Non-pigmented ciliary epithelial cell (primary cell): ENCODE data around the gene SREBF1.

ENCODE experiments used
- DNase-seq: peaks from one replicate; pipeline ENCODE4 v3.0.0-alpha.2; 2010; ENCODE audit warnings: low read depth

The SREBF1 gene

DNA sequence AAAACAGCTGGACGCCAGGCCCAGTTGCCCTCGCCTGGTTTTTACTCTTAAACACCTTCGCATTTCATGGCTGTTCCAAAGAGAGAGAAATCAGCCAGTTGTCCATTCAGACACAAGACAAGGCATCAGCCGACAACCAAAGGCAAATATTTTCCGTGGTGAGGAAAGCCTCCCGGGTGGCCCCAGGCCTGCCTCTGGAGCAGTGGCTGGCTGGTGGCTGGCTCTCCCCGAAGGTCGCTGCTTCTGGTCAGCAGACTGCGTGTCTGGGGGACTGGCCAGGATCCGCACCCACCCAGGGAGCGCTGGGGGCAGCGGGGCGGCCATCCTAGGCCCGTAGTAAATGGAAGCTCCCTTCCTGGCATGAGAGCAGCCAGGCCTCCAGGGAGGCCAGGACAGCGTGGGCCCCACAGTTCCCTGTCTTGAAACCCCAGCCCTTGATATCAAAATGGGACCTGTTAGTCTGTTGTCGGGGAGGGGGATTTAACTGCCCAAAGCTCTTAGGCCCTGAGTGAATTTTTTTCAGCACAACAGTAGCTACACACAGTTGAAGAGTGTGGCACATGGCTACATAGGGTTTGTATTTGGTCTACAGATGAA is 57.7 kb downstream of the SREBF1 start:
- DNase-seq = no peak

DNA sequence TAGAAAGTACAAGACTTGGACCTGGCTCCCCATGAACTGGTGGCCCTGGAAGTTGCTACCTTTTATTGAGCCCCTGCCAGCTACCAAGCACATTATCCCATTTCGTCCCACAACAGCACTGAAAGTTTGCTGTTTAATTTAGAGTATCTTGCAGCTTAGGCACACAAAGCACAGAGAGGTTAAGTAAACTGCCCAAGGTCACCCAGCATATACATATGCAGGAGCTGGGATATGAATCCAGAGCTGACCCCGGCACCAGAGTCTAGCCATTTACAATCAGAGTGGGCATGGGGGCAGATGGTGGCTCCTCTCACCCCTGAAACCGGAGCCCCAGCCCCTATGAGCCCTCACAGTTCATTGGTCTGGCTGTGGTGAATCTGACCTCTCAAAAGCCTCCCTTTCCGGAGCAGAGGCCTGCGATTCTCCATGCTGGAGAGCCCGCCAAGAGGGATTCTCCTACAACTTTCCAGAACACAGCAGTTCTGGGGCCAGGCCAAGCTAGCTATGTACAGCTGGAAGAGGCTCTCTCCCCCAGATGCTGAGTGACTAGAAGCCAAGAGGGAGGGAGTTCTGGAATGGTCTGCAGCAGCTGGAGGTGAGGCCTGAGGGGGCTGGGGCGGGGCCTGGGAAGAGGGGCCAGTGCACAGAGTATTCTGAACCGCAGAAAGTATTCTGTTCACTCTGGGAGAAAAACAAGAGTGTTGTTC is 58.3 kb downstream of the SREBF1 start:
- DNase-seq = no peak

DNA sequence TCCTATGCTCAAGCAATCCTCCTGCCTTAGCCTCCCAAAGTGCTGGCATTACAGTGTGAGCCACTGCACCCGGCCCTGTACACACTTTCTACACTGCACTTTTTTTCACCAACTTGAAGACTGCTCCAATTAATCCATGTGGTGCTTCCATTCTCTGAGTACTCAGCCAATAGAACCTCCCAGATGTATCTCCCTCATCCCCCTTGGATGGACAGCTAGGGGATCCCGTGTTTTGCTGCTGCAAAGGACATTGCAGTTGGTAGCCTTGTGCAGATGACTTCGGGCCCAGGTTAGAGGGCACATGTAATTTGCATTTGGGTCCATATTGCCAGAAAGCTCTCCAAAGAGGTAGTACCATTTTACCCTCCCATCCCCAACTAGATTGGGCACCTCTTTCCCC is 59.9 kb downstream of the SREBF1 start:
- no peak for DNase-seq

DNA sequence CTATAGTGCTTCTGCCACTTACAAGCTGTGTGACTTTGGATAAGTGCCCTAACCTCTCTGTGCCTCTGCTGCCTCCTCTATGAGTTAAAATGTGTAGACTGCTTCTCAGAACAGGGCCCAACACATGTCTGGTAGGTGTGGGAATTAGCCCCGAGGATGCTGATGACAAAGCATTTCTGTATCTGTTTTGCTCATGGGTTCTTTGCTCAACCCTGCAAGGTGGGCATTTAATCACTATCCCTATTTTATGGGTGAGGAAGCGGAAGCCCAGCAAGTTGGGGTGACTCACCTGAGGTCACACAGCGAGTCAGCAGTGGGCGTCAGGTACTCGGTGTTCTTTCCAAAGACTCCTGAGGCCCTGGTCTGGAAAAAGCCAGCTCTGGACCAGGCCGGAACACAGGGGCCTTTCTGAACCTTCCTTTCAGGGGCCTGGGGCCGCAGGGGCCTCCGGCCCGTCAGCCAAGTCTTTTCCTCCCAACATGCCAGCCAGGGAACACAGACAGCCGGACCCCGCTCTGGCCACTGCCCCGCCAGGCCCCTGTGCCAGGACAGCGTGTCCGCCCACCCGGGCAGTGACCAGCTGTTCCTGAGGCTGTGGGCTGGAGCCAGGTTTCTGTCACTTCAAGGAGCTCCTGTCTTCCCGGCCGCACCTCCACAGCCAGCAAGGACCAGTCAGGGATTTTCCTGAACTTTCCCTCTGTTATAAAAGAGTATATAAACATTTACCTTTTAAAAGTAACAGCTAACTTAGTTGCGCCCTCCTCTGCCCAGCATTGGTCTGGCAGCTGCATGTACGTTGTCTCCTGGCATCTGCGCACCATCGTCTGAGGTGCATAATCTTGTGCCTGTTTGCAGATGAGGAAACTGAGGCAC is 62.5 kb downstream of the SREBF1 start:
- no peak for DNase-seq

DNA sequence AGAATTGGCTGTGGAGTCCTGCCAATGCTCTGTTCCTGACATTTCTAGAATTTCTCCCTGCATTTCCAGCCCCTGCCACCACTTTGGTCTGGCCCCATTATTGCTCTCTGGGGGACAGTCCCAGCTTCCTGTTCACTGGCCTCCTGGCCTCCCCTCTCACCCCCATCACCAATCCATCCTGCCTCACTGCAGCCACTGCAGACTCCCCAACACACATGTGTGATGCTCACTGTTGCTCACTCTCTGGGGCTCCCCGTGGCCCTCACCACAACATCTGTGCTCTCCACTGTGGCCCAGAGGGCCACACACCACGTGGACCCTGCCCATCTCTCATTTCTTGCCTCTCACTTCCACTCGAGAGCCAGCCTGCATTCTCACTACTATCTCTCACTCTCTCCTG is 64.6 kb downstream of the SREBF1 start:
- DNase-seq = no peak

DNA sequence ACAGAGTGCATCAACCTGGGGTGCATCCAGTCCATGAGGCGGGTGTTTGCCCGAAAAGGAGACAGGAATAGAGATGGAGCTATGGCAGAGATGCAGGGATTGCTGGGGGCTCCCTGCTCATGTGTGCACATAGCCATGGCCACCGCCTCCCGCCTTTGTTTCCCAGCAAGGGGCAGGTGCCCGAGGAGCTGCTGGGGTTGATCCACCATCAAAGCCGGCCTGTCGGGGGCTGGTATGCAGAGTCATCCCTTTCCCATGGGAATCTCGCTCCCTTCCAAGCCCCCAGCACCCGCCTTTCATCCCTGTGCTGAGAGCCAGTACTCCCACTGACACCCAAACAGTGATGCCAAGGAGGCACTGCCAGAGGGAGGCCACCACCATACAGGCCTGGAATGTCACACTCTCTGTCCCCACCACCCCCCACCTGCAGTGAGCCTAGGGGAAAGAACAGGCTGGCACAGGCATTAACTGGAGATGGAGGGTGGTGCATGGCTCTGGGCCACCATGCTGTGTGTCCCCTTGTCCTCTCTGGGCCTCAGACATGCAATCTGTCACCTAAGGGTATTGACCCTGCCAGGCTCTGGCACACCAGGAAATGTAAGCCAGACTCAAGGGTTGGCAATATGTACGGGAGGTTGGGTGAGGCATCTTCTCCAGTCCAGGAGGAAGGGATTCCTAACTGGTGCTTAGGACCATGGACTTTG is 65.1 kb downstream of the SREBF1 start:
- no peak for DNase-seq

DNA sequence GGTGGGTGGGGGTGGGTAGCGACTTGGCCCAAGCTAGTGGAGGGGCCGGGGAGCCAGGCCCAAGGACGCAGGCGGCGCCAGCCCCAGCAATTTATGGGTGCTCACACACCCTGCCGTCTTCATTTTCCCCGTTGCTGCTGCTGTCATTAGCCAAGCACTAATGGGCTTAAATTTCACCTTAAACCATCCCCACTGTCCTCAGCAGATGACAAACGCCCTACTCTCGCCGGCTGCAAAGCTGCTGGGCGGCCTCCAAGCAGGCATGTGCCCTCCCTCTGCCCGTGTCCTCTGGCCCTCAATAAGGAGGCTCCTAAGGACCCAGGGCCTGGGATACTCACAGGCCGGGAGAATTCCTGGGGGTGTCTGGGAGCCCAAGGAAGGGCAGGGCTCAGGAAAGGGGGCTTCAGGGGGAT is 66.1 kb downstream of the SREBF1 start:
- no peak for DNase-seq

DNA sequence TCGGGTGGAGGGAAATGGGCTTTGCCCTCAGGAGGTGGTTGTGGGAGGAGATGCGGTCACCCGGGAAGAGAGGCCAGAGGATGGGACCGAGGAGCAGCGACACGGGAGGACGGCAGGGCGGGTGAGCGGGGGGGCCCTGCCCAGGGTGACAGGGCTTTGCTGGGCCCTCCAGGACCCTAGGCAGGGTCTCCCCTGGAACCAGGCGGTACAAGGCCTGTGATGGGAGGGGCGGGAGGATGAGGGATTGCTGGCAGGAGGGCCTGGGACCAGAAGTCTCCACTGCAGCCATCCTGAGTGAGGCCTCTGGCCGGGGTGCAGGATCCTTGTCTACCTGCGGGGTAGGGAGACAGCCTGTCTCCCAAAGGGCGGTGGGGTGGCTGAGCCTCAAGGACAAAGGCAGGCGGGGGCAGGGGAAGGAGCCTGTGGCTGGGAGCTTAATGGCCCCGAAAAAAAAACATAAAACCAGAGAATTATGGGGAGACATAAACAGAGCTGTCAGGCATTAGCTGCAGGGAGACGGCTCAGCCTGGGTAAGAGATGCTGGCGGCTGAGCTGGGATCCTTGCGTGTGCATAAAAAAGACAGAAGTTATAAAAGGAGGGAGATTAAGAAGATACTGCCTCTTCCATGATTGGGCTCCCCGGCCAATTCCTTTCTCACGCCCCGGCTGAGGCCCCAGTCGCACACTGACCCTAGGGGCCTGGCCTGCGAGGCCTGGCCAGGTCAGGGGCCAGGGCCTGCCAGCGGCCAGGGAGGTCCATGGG is 66.7 kb downstream of the SREBF1 start:
- no peak for DNase-seq

DNA sequence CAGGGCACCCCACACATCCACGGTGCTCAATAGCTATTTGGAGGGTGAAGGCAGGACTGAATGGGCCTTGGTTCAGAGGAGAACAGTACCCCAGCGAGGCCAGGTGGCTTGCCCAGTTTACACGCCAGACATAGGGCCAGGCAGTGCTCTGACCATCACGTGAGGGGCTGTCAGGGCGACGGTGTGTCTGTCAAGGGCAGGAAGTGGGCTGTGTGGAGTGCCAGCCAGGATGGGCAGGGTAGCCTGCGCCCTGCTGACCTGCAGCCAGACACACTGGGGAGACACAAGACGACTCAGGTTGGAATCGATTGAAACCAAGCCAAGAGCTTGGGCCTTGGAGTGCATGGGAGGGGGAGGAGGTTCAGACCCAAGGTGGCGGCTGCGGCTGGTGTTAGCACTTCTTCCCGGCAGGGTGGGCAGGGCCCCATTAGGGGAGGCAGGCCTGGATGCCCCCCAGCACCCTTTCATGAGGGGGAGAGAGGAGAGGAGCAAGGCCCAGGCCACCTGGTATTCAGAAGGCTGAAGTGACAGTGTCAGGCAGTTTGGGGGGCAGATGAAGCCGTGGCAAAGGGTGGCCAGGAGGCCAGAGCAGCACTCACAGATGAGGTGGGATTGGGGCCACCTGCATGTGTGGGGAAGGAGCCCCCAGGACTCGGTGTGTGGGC is 68.2 kb downstream of the SREBF1 start:
- no peak for DNase-seq

DNA sequence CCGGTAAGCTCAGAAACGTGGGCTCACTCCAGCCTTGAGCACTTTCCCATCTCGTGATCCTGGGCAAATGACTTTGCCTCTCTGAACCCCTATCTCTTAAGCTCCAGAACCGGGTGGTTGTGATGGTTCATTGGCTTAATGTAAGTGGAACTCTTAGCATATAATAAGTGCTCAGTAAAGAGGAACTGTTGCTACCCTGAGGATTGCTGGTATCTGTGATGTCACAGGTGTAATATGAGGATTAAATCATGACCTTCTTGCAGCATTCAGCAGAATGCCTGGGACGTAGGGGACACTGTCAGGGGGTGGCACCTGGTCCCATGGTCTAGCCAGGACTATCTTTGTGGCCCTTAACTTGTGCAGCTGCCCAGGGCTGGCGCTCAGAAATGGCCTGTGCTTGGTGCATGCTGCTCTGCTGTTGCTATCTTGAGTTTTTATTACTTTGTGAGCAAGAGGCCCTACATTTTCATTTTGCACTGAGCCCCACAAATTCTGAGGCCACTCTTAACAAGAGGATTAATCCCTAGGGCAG is 68.8 kb downstream of the SREBF1 start:
- no peak for DNase-seq

DNA sequence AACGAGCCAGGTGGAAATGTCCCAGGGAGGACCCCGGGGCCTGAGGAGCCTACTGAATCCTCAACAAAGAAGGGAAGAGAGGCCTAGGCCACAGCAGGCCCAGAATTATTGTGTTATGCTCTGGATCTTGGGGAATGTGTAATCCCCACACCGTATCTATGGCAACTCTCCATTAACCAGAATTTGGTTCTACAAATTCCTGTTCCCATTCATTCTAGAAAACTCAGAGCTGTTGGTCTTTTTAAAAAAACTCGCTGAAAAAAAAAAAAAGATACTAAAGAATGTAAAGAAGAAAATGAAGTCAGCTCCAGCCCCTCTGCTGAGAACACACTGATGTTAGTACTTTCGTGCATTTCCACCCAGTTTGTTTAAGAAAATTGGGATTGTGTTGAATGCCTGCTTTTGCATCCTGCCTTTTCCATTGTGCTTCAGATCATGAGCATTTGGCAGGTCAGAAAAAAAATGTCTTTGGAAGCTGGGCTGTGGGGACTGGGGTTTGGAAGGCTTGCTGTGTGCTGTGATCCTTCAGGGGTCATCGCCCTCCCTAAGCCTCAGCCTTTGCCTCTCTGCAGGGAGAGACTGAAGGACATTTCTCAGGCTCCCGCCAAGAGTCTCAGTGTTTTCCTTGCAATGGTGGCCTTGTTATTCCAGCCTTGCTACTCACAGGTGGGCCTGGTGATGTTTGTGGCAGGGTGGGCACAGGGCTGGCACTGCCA is 69.5 kb downstream of the SREBF1 start:
- no peak for DNase-seq

DNA sequence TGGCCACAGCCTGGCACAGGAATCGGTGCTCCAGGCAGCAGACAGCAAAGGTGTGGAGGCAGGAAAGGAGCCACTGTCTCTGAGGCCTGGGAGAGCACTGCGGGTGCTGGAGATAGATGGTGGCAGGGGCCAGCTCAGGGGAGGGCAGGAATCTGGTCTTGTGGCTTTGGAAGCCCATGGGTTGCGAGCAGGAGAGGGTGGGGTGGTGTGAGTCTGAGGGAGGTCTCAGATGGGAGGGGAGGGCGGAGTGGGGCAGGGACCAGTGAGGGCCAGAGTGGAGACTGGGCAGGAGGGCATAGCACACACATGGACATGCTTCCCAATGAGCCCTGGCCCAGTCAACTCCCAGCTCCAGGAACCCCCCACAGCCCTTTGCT is 70.1 kb downstream of the SREBF1 start:
- DNase-seq = no peak

DNA sequence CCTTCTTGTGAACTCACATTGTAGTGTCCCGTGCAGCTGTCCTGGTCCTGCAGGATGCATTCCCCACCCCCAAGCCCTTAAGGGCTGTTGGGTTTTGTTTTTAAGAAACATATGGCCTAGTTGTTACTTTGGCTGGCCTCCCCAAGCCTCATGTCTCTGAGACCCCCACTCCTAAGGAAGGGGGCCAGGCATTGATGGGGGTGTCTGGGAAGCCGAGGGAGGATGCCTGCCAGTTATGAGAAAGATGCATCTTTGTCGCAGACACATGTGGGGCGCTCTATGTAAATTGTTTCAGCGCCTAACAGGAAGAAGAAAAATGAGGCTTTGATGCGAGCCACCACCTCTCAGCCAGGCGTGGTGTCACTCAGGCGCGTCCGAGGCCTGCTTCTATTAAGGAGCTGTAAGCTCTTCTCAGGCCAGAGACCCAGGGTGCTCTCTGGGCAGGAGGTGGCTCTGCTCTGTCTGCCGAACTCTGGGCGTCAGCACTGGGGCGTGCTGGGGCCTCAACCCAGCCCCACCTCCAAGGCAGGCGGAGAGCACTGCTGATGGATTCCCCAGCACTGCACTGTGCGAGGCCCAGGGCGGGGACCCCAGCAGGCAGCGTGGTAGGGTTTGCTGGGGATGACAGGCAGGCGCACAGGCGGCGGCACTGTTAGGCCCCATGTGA is 70.6 kb downstream of the SREBF1 start:
- no peak for DNase-seq

DNA sequence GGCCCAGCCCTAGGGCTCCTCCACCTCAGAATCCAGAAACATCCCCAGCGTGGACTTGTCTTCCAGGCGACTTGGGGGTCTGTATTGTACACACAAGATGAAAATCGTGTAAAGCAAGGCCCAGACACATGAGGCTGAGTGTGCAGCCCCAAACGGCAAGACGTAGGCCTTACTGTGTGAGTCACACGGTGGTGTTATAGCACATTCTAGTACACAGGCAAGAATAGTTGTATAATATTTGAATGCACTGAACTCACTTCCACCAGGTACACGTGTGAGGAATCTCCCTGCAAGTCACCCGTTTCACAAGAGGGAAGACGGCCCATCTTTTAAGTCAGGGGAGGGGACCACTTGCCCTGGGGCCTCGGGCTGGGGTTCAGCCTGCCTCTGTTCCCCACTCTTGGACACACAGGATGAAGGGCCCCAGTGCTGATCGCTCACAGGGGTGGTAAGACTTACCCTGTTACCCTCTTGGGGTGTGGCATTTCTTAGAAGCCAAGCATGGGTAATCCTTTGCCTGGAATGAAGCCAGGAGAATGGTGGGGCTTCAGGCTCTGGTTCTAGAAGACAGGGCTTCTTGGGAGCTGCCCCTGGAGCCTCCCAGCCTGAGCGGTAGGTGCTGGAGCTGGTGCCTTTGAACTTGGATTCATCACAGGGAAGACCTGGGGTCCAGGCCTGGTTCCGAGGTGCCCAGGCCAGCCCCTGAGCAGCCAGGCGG is 71.3 kb downstream of the SREBF1 start:
- DNase-seq = no peak

DNA sequence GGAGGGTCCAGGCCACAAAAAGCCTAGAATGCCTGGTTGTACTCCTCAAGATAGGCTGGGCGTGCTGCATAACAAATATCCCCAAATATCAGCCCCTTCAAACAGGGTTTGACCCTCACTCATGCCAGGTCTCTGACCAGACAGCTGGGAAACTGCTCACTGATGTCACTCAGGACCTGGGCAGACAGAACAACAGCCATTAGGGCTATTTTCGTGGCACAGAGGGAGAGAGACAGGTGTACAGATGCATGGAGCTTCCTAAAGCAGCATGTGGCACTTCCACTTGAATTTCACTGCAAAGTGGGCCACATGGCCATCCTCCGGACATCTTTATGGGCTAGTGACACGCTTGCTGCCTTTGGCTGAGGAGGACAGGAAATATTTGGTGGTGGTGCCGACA is 73.1 kb downstream of the SREBF1 start:
- DNase-seq = no peak

DNA sequence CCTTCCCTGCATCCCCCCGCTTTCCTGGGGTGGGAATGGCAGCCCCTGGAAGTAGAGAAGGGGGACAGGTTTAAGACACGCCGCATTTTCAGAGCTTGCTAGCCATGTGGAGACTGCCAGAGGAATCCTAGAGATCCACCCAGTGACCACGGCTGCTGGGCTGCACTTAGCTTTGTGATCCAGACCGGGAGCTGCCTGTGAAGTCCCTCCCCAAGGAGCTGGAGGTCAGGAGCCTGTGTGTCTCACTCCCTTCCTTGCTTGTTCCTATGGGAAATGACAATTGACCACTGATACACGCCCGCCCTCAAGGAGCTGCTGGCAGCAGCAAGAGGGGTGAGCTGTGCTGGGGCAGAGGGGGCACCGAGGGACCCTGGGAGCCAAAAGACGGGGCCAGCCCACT is 73.7 kb downstream of the SREBF1 start:
- no peak for DNase-seq

DNA sequence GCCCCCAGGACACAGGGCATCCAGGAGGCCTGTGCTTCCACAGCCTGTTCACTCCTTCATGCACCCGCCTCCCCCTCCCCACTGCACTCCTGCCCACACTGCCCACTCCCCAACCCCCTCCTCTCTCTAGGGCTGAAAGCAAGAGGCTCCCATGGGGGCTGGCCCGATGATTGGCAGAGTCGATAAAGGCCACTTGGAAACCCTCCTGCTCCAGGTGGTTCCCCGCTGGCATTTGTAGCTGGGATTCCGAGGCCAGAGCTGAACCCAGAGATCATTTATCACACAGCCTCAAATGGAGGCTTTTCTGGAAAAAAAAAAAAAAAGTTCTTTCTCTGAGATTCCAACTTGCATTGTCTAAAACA is 74.1 kb downstream of the SREBF1 start:
- DNase-seq = no peak
